RWPE2 (cell line): ENCODE results near the gene RSRC1.

ENCODE experiments used
- ATAC-seq: fragments of 200-7000 bp; cut with Tn5 transposase; 3 replicates; pipeline ENCODE4 v1.9.1; 2021; ENCODE audit warnings: low read depth
- DNase-seq: peaks from one replicate; pipeline ENCODE4 v3.0.0-alpha.2; 2020; ENCODE audit warnings: low spot score
- H3K27ac ChIP-seq: fragments of 450-650 bp; 2 replicates; pipeline ENCODE4 v1.5.1; 2017; ENCODE audit warnings: mild to moderate bottlenecking; ENCODE audit not compliant: poor library complexity, severe bottlenecking
- H3K27me3 ChIP-seq: fragments of 250-450 bp; sonication (Bioruptor Pico); 2 replicates; pipeline ENCODE4 v1.5.1; 2021; ENCODE audit warnings: mild to moderate bottlenecking, moderate library complexity; ENCODE audit not compliant: insufficient read depth, poor library complexity, severe bottlenecking
- H3K36me3 ChIP-seq: fragments of 250-450 bp; sonication (Bioruptor Pico); 2 replicates; pipeline ENCODE4 v1.5.1; 2020; ENCODE audit warnings: low read depth, mild to moderate bottlenecking, moderate library complexity
- H3K4me1 ChIP-seq: fragments of 250-450 bp; sonication (Bioruptor Pico); 2 replicates; pipeline ENCODE4 v1.5.1; 2021; ENCODE audit warnings: mild to moderate bottlenecking, moderate library complexity; ENCODE audit not compliant: insufficient read depth, poor library complexity, severe bottlenecking
- H3K4me3 ChIP-seq: fragments of 250-450 bp; sonication (Bioruptor Pico); 2 replicates; pipeline ENCODE4 v1.5.1; 2021; ENCODE audit warnings: mild to moderate bottlenecking, moderate library complexity; ENCODE audit not compliant: severe bottlenecking
- H3K9me3 ChIP-seq: fragments of 250-450 bp; sonication (Bioruptor Pico); 2 replicates; pipeline ENCODE4 v1.5.1; 2021; ENCODE audit warnings: mild to moderate bottlenecking, moderate library complexity; ENCODE audit not compliant: severe bottlenecking
- TF ChIP-seq, protein P1 (sequence below): fragments of 450-650 bp; IDR thresholded peaks from one replicate; pipeline ENCODE4 v1.5.1; 2017; ENCODE audit warnings: mild to moderate bottlenecking, moderate library complexity; ENCODE audit not compliant: poor library complexity, severe bottlenecking

The RSRC1 gene

DNA sequence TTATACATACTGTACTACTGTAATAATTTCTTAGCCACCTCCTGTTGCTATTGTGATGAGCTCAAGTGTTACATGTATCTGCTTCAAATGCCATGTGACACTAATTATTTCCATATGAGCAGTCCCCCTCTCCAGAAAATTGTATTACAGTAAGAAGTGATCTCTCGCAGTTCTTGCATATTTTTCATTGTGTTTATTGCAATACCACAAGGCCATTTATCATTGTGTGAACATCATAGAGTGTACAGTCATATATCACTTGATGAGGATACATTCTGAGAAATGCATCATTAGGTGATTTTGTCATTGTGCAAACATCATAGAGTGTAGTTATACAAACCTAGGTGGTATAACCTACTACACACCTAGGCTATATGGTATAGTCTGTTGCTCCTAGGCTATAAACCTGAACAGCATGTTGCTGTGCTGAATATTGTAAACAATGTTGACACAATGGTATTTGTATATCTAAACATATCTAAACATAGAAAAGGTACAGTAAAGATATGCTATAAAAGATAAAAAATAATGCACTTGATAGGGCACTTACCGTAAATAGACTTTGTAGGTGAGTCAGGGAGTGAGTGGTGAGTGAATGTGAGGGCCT is 271.5 kb downstream of the RSRC1 start:
- ATAC-seq (no peak), DNase-seq (no peak)
- Histone ChIP-seq H3K4me3 (no peak overlapping the region), H3K9me3 (no peaks in the 10 kb centered on the region), H3K36me3 (no peaks in the 10 kb centered on the region), H3K4me1 (no peaks in the 10 kb centered on the region), H3K27me3 (no peaks in the 10 kb centered on the region), H3K27ac (no peak overlapping the region)
- TF ChIP-seq, protein P1, sequence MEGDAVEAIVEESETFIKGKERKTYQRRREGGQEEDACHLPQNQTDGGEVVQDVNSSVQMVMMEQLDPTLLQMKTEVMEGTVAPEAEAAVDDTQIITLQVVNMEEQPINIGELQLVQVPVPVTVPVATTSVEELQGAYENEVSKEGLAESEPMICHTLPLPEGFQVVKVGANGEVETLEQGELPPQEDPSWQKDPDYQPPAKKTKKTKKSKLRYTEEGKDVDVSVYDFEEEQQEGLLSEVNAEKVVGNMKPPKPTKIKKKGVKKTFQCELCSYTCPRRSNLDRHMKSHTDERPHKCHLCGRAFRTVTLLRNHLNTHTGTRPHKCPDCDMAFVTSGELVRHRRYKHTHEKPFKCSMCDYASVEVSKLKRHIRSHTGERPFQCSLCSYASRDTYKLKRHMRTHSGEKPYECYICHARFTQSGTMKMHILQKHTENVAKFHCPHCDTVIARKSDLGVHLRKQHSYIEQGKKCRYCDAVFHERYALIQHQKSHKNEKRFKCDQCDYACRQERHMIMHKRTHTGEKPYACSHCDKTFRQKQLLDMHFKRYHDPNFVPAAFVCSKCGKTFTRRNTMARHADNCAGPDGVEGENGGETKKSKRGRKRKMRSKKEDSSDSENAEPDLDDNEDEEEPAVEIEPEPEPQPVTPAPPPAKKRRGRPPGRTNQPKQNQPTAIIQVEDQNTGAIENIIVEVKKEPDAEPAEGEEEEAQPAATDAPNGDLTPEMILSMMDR = no peak

DNA sequence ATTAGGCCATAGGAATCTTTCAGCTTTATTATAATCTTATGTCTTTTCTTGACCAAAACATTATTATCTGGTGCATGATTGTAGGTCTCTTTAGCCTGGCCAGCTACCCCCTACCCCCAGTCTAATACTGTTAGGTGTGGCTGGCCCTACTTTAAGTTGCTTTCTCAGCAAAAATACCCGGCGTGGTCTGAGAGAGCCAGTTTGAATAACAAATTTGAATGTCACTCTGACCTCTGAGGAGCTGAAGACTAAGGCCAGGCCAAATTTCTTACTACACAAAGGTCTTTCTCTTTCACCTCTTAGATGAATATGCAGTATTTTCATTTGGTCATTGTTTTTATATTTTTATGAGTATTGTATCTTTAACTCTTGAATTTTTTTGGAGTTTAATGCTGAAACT is 272.6 kb downstream of the RSRC1 start:
- H3K27ac ChIP-seq = no peak overlapping the region

DNA sequence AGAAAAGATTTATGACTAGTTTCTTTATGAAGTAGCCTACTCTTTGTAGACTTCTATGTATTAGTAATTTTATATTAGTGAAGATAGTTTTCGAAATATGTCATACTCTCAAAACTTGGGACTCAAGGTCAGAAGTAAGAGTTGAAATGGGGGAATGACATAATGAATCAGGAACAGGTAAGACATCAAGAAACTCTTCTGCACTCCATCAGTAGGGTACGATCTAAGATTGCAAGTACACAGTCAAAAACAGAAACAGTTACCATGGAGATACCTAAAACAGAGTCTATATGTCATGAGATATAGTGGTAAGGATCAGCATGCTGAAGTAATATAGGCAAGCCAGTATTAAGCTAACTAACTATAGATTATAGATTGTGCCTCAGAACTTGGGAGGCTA is 274.1 kb downstream of the RSRC1 start:
- DNase-seq (no peak), ATAC-seq (no peak)

More for the DNA sequence above, 272.6 kb downstream of the RSRC1 start:
- TF ChIP-seq, protein P1 = no peak
- Histone ChIP-seq H3K27me3 (no peaks in the 10 kb centered on the region), H3K36me3 (no peaks in the 10 kb centered on the region), H3K4me3 (no peak overlapping the region), H3K9me3 (no peaks in the 10 kb centered on the region), H3K4me1 (no peaks in the 10 kb centered on the region)
- ATAC-seq (no peak), DNase-seq (no peak)

DNA sequence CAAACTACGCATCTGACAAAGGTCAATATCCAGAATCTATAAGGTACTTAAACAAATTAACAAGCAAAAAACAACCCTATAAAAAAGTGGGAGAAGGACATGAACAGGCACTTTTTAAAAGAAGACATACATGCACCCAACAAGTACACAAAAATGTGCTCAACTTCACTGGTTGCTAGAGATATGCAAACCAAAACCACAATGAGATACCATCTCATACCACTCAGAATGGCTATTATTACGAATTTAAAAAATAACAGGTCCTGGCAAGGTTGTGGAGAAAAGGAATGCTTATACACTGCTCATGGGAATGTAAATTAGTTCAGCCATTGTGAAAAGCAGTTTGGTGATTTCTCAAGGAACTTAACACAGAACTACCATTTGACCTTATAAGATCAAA is 285.5 kb downstream of the RSRC1 start:
- Histone ChIP-seq H3K36me3 (no peaks in the 10 kb centered on the region), H3K27me3 (no peaks in the 10 kb centered on the region), H3K27ac (no peak overlapping the region), H3K4me1 (no peaks in the 10 kb centered on the region), H3K4me3 (no peak overlapping the region), H3K9me3 (no peaks in the 10 kb centered on the region)
- DNase-seq (no peak), ATAC-seq (no peak)
- TF ChIP-seq, protein P1 = no peak

More for the DNA sequence above, 274.1 kb downstream of the RSRC1 start:
- no peaks in the 10 kb centered on the region for H3K36me3 ChIP-seq
- no peak overlapping the region for H3K4me3 ChIP-seq
- no peak overlapping the region for H3K27ac ChIP-seq
- no peaks in the 10 kb centered on the region for H3K9me3 ChIP-seq
- H3K4me1 ChIP-seq = no peaks in the 10 kb centered on the region
- no peaks in the 10 kb centered on the region for H3K27me3 ChIP-seq
- TF ChIP-seq, protein P1 = no peak

DNA sequence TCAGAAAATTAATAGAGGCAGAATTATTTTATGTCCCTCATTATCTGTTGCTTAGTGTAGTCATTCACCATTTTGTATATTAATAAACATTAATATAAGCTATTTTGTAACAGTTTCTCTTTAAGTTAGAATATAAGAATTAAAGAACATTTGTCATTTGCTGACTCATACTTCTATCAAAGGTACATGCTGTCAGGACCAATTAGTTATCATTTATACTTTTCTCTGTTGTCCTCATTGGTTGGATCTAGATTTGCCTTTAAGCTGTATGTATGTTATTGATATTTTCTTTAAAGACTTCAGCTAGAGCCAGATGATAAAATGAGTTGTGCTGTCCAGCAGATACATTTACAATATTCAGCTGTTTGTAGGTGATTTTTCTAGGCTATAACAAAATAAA is 292.7 kb downstream of the RSRC1 start:
- TF ChIP-seq, protein P1 = no peak
- ATAC-seq (no peak), DNase-seq (no peak)
- no peaks in the 10 kb centered on the region for H3K36me3 ChIP-seq
- H3K27me3 ChIP-seq = no peaks in the 10 kb centered on the region
- no peak overlapping the region for H3K4me3 ChIP-seq
- H3K9me3 ChIP-seq = no peaks in the 10 kb centered on the region
- no peak overlapping the region for H3K27ac ChIP-seq
- no peaks in the 10 kb centered on the region for H3K4me1 ChIP-seq
